ENCODE data around the gene INPP4B. TPM values are rescaled to one million over a fixed set of nuclear protein-coding genes. Genes with fewer than 3 reads are reported as not detected.
A peak's percentile ranks its signal among the peaks of the same experiment; 100 is the strongest.

The INPP4B gene
- total RNA-seq, 1 experiment from 2014 or later, result 53.7 TPM

- intact Hi-C loops (cut with micrococcal nuclease; ENCODE audit: unreplicated experiment), result no loop called here
- no peak overlapping the region for H3K4me3 ChIP-seq
- no peaks in the 10 kb centered on the region for H3K9me2 ChIP-seq (ENCODE audit: insufficient read depth)
- no peaks in the 10 kb centered on the region for H3K27me3 ChIP-seq (ENCODE audit: insufficient read depth, low read depth)
- no peak overlapping the region for H3K4me2 ChIP-seq
- H3K9me3 ChIP-seq (ENCODE audit: insufficient read depth, low read depth), result no peaks in the 10 kb centered on the region
- ChIA-PET POLR2A (ENCODE audit: unreplicated experiment) (no interaction called here), CTCF (no interaction called here)
- DNase-seq, result no peak
- H3K4me1 ChIP-seq (replicated peaks; ENCODE audit: insufficient read depth), result no peaks in the 10 kb centered on the region
- no peaks in the 10 kb centered on the region for H3K36me3 ChIP-seq (ENCODE audit: low read depth)
- no peaks in the 10 kb centered on the region for H3F3A ChIP-seq (ENCODE audit: insufficient read depth, low read depth)
- H3K27ac ChIP-seq, result no peak overlapping the region
- no peak for TF ChIP-seq CTCF (conservative IDR thresholded peaks at IDR 0.05)
- TF ChIP-seq EZH2 (IDR thresholded peaks at IDR 0.05; ENCODE audit: low read depth), result no peak
- no peak overlapping the region for H2AFZ ChIP-seq
- H4K20me1 ChIP-seq (ENCODE audit: insufficient read depth), result no peaks in the 10 kb centered on the region
- no TSS peak for BruUV-seq (replicated peaks)
- no peaks in the 10 kb centered on the region for H3K79me2 ChIP-seq (ENCODE audit: low read depth)
Observed at GRCh38 chr4:142523111-142523510, 323.0 kb downstream of the INPP4B start.

GRCh38 chr4:142519342-142519741 is 326.8 kb downstream of the INPP4B start:
- no peaks in the 10 kb centered on the region for H3K36me3 ChIP-seq (ENCODE audit: low read depth)
- no peak overlapping the region for H3K4me2 ChIP-seq
- no peak overlapping the region for H2AFZ ChIP-seq
- H3K9me3 ChIP-seq (ENCODE audit: insufficient read depth, low read depth), result no peaks in the 10 kb centered on the region
- BruUV-seq (replicated peaks), result no TSS peak
- DNase-seq, result no peak
- no peaks in the 10 kb centered on the region for H4K20me1 ChIP-seq (ENCODE audit: insufficient read depth)
- H3K27ac ChIP-seq, result no peak overlapping the region
- POLR2A ChIA-PET (ENCODE audit: unreplicated experiment), result no interaction called here
- no peaks in the 10 kb centered on the region for H3K27me3 ChIP-seq (ENCODE audit: insufficient read depth, low read depth)
- no peak overlapping the region for H3K4me3 ChIP-seq
- intact Hi-C loops (cut with micrococcal nuclease; ENCODE audit: unreplicated experiment), result no loop called here
- H3K4me1 ChIP-seq (replicated peaks; ENCODE audit: insufficient read depth), result peaks cover 17% of the 10 kb centered on the region
- H3F3A ChIP-seq (ENCODE audit: insufficient read depth, low read depth), result peaks cover 15% of the 10 kb centered on the region; the same call in 1 of the 2 replicates
- TF ChIP-seq EZH2 (IDR thresholded peaks at IDR 0.05; ENCODE audit: low read depth), result no peak
- TF ChIP-seq CTCF (conservative IDR thresholded peaks at IDR 0.05), result no peak
- H3K79me2 ChIP-seq (ENCODE audit: low read depth), result no peaks in the 10 kb centered on the region
- no peaks in the 10 kb centered on the region for H3K9me2 ChIP-seq (ENCODE audit: insufficient read depth)
- CTCF ChIA-PET, result no interaction called here

GRCh38 chr4:142516686-142517526 is 329.2 kb downstream of the INPP4B start:
- intact Hi-C loops (cut with micrococcal nuclease; ENCODE audit: unreplicated experiment), result loop anchor here (1.0 to 2.0 kb wide), 2 partner anchors 32 to 42 kb away; no protein-coding TSS in a partner anchor
- H3F3A ChIP-seq (ENCODE audit: insufficient read depth, low read depth), result peaks cover 15% of the 10 kb centered on the region; the same call in 1 of the 2 replicates
- TF ChIP-seq CTCF (conservative IDR thresholded peaks at IDR 0.05) (no peak), EZH2 (IDR thresholded peaks at IDR 0.05; ENCODE audit: low read depth) (no peak)
- no TSS peak for BruUV-seq (replicated peaks)
- no peaks in the 10 kb centered on the region for H3K27me3 ChIP-seq (ENCODE audit: insufficient read depth, low read depth)
- CTCF ChIA-PET, result no interaction called here
- H3K4me3 ChIP-seq, result no peak overlapping the region
- peak; percentile 6 to 75 for DNase-seq
- peak overlapping the region; percentile 47 for H3K4me2 ChIP-seq
- H3K4me1 ChIP-seq (replicated peaks; ENCODE audit: insufficient read depth), result peaks cover 21% of the 10 kb centered on the region
- no peaks in the 10 kb centered on the region for H3K36me3 ChIP-seq (ENCODE audit: low read depth)
- POLR2A ChIA-PET (ENCODE audit: unreplicated experiment), result no interaction called here
- peak overlapping the region; percentile 72 for H3K27ac ChIP-seq
- H2AFZ ChIP-seq, result no peak overlapping the region
- H3K79me2 ChIP-seq (ENCODE audit: low read depth), result no peaks in the 10 kb centered on the region
- no peaks in the 10 kb centered on the region for H4K20me1 ChIP-seq (ENCODE audit: insufficient read depth)
- no peaks in the 10 kb centered on the region for H3K9me3 ChIP-seq (ENCODE audit: insufficient read depth, low read depth)
- no peaks in the 10 kb centered on the region for H3K9me2 ChIP-seq (ENCODE audit: insufficient read depth)
